Naive thymus-derived CD4-positive, alpha-beta T cell (primary cell): ENCODE measurements around the gene PSMD2. TPM values are rescaled to one million over a fixed set of nuclear protein-coding genes. Genes with fewer than 3 reads are reported as not detected.

Experiments used
- ATAC-seq: fragments of 150-1000 bp; cut with Tn5 transposase; 2 replicates; pipeline ENCODE4 v1.10.0; 2021; ENCODE audit warnings: mild to moderate bottlenecking, moderate library complexity
- CTCF ChIA-PET: fragments of 350-600 bp; sonication (Branson Sonifier 250); formaldehyde crosslinking; loops from one replicate; lab custom pipeline; 2021; ENCODE audit warnings: antibody characterized with exemption; lab: Charles Lee
- POLR2A ChIA-PET: fragments of 350-600 bp; sonication (Branson Sonifier 250); formaldehyde crosslinking; loops from one replicate; lab custom pipeline; 2021; ENCODE audit warnings: antibody characterized with exemption, inconsistent platforms; lab: Charles Lee
- DNase-seq, 9 donors: peaks; one replicate each; pipeline versions ENCODE4 v3.0.0 to v3.0.0-alpha.2; 2020 to 2022; ENCODE audit warnings: mixed read lengths in 1 of 9
- H3K27ac ChIP-seq: one replicate; pipeline ENCODE4 v1.7.0; 2013; ENCODE audit warnings: mild to moderate bottlenecking, low read depth, low read length, moderate library complexity
- H3K27me3 ChIP-seq, 2 donors: one replicate each; pipeline ENCODE4 v1.7.0; 2013; ENCODE audit warnings: low read length in 2 of 2, mild to moderate bottlenecking in 2 of 2, moderate library complexity in 2 of 2; ENCODE audit not compliant: control insufficient read depth in 2 of 2, insufficient read depth in 2 of 2
- H3K36me3 ChIP-seq, 3 experiments: 1 replicate in 2 of 3; 2 replicates in 1 of 3; pipeline ENCODE4 v1.7.0; 2013; ENCODE audit warnings: low read length in 3 of 3, mild to moderate bottlenecking in 3 of 3, moderate library complexity in 1 of 3; ENCODE audit not compliant: insufficient read depth in 3 of 3, control insufficient read depth in 2 of 3
- H3K4me1 ChIP-seq, 2 donors: one replicate each; pipeline ENCODE4 v1.7.0; 2013; ENCODE audit warnings: low read length in 2 of 2, mild to moderate bottlenecking in 2 of 2, moderate library complexity in 1 of 2; ENCODE audit not compliant: control insufficient read depth in 2 of 2, insufficient read depth in 2 of 2
- H3K4me3 ChIP-seq: 2 replicates; pipeline ENCODE4 v1.7.0; 2013; ENCODE audit warnings: mild to moderate bottlenecking, low read length
- H3K9me3 ChIP-seq, 3 experiments: 1 replicate in 2 of 3; 2 replicates in 1 of 3; pipeline ENCODE4 v1.7.0; 2013; ENCODE audit warnings: low read length in 3 of 3; ENCODE audit not compliant: control insufficient read depth in 2 of 3
- H3K27ac Mint-ChIP-seq, 9 donors: one replicate each; pipeline ENCODE4 v1.8.0; 2020 to 2022; ENCODE audit warnings: mixed read lengths in 9 of 9, mild to moderate bottlenecking in 8 of 9, moderate library complexity in 5 of 9, inconsistent platforms in 2 of 9
- H3K27me3 Mint-ChIP-seq, 5 donors: one replicate each; pipeline ENCODE4 v1.8.0; 2021 to 2022; ENCODE audit warnings: mixed read lengths in 5 of 5, mild to moderate bottlenecking in 1 of 5
- H3K36me3 Mint-ChIP-seq, 5 donors: one replicate each; pipeline ENCODE4 v1.8.0; 2020 to 2022; ENCODE audit warnings: mixed read lengths in 5 of 5, mild to moderate bottlenecking in 3 of 5, inconsistent platforms in 1 of 5
- H3K4me1 Mint-ChIP-seq, 7 donors: one replicate each; pipeline ENCODE4 v1.8.0; 2020 to 2022; ENCODE audit warnings: mixed read lengths in 7 of 7, mild to moderate bottlenecking in 3 of 7, inconsistent platforms in 1 of 7
- H3K4me3 Mint-ChIP-seq, 10 donors: one replicate each; pipeline ENCODE4 v1.8.0; 2020 to 2022; ENCODE audit warnings: mild to moderate bottlenecking in 10 of 10, mixed read lengths in 10 of 10, moderate library complexity in 6 of 10, inconsistent platforms in 2 of 10
- H3K9me3 Mint-ChIP-seq, 11 donors: one replicate each; pipeline ENCODE4 v1.8.0; 2020 to 2022; ENCODE audit warnings: mixed read lengths in 11 of 11, mild to moderate bottlenecking in 4 of 11, inconsistent platforms in 1 of 11, moderate library complexity in 1 of 11
- intact Hi-C, 2 donors: fragments of 100-400 bp; cut with micrococcal nuclease; formaldehyde crosslinking; loops; one replicate each; pipeline ENCODE4 v1.15.1; 2023
- polyA plus RNA-seq, 2 donors: library from polyadenylated mRNA; unstranded; fragments of 300-500 nt; fragmentation: Illumina TruSeq; gene quantifications; one replicate each; pipeline ENCODE4 v1.2.3, GENCODE V29; 2021
- total RNA-seq, 6 experiments: library from RNA in 5 of 6; stranded (reverse) in 5 of 6; gene quantifications; 1 replicate in 5 of 6; 2 replicates in 1 of 6; pipeline ENCODE4 v1.2.3 and lab custom pipeline; 2021 to 2026

The PSMD2 gene
- total and polyA plus RNA-seq, 7 experiments from 2014 or later = 139 to 204 (median 150) TPM

GRCh38 chr3:184316792-184317191 lies 17.8 kb downstream of the PSMD2 start:
- H3K9me3 ChIP-seq = no peaks in the 10 kb centered on the region
- H3K4me3 Mint-ChIP-seq = peak overlapping the region in 9 of 10 donors; percentile 62 to 91 (median 81)
- peaks cover 0 to 17% of the 10 kb centered on the region in 2 donors for H3K4me1 ChIP-seq
- CTCF ChIA-PET = no interaction called here
- DNase-seq (no peak), ATAC-seq (no peak)
- H3K9me3 Mint-ChIP-seq = no peaks in the 10 kb centered on the region
- H3K36me3 ChIP-seq = peaks cover 8 to 45% (median 21%) of the 10 kb centered on the region in 3 experiments
- H3K27ac Mint-ChIP-seq = peak overlapping the region; percentile 68 to 95 (median 86)
- H3K27me3 ChIP-seq = no peaks in the 10 kb centered on the region
- no peak overlapping the region for H3K4me3 ChIP-seq
- H3K27ac ChIP-seq = peak overlapping the region; percentile 93
- H3K36me3 Mint-ChIP-seq = peaks cover 10 to 20% (median 12%) of the 10 kb centered on the region in 5 donors
- intact Hi-C loops = no loop called here
- H3K4me1 Mint-ChIP-seq = peaks cover 21 to 39% (median 32%) of the 10 kb centered on the region in 7 donors
- H3K27me3 Mint-ChIP-seq = no peaks in the 10 kb centered on the region
- POLR2A ChIA-PET = no interaction called here

GRCh38 chr3:184317201-184317600 lies 18.2 kb downstream of the PSMD2 start:
- POLR2A ChIA-PET = no interaction called here

GRCh38 chr3:184320104-184320445 lies 21.0 kb downstream of the PSMD2 start:
- Histone ChIP-seq H3K36me3 (peaks cover 26 to 77% (median 34%) of the 10 kb centered on the region in 3 experiments), H3K4me1 (peaks cover 0 to 13% of the 10 kb centered on the region in 2 donors), H3K4me3 (no peak overlapping the region), H3K9me3 (no peaks in the 10 kb centered on the region), H3K27me3 (no peaks in the 10 kb centered on the region), H3K27ac (no peak overlapping the region)
- peak; percentile 72 for ATAC-seq
- no peak for DNase-seq
- ChIA-PET CTCF (no interaction called here), POLR2A (no interaction called here)
- intact Hi-C loops = no loop called here
- no peaks in the 10 kb centered on the region for H3K27me3 Mint-ChIP-seq
- H3K36me3 Mint-ChIP-seq = peaks cover 21 to 48% (median 24%) of the 10 kb centered on the region in 5 donors
- no peaks in the 10 kb centered on the region for H3K9me3 Mint-ChIP-seq
- peaks cover 26 to 41% (median 28%) of the 10 kb centered on the region in 7 donors for H3K4me1 Mint-ChIP-seq
- H3K4me3 Mint-ChIP-seq = peak overlapping the region in 1 of 10 donors; percentile 38
- no peak overlapping the region for H3K27ac Mint-ChIP-seq

More at GRCh38 chr3:184317201-184317600, 18.2 kb downstream of the PSMD2 start:
- H3K4me3 Mint-ChIP-seq = peak overlapping the region in 9 of 10 donors; percentile 5 to 91 (median 80)
- Histone ChIP-seq H3K36me3 (peaks cover 11 to 49% (median 25%) of the 10 kb centered on the region in 3 experiments), H3K4me3 (no peak overlapping the region), H3K9me3 (no peaks in the 10 kb centered on the region), H3K4me1 (peaks cover 0 to 17% of the 10 kb centered on the region in 2 donors), H3K27ac (no peak overlapping the region), H3K27me3 (no peaks in the 10 kb centered on the region)
- H3K9me3 Mint-ChIP-seq = no peaks in the 10 kb centered on the region
- no peak for ATAC-seq
- CTCF ChIA-PET = no interaction called here
- no peaks in the 10 kb centered on the region for H3K27me3 Mint-ChIP-seq
- DNase-seq = no peak
- peaks cover 21 to 39% (median 32%) of the 10 kb centered on the region in 7 donors for H3K4me1 Mint-ChIP-seq
- intact Hi-C loops = no loop called here
- H3K36me3 Mint-ChIP-seq = peaks cover 10 to 22% (median 13%) of the 10 kb centered on the region in 5 donors
- H3K27ac Mint-ChIP-seq = peak overlapping the region in 6 of 9 donors; percentile 72 to 95 (median 86)

GRCh38 chr3:184321666-184322065 lies 22.6 kb downstream of the PSMD2 start:
- Histone ChIP-seq H3K9me3 (no peaks in the 10 kb centered on the region), H3K4me1 (peaks cover 0 to 2% of the 10 kb centered on the region in 2 donors), H3K27ac (no peak overlapping the region), H3K27me3 (no peaks in the 10 kb centered on the region), H3K4me3 (no peak overlapping the region), H3K36me3 (peaks cover 41 to 92% (median 47%) of the 10 kb centered on the region in 3 experiments)
- H3K9me3 Mint-ChIP-seq = no peaks in the 10 kb centered on the region
- peaks cover 21 to 61% (median 39%) of the 10 kb centered on the region in 5 donors for H3K36me3 Mint-ChIP-seq
- ATAC-seq (no peak), DNase-seq (no peak)
- peak overlapping the region in 1 of 9 donors; percentile 58 for H3K27ac Mint-ChIP-seq
- intact Hi-C loops = no loop called here
- H3K4me3 Mint-ChIP-seq = no peak overlapping the region
- peaks cover 18 to 32% (median 20%) of the 10 kb centered on the region in 7 donors for H3K4me1 Mint-ChIP-seq
- POLR2A ChIA-PET = no interaction called here
- CTCF ChIA-PET = no interaction called here
- H3K27me3 Mint-ChIP-seq = no peaks in the 10 kb centered on the region

- no peaks in the 10 kb centered on the region for H3K27me3 ChIP-seq
- H3K4me1 Mint-ChIP-seq = peaks cover 7 to 20% (median 10%) of the 10 kb centered on the region in 7 donors
- DNase-seq (no peak), ATAC-seq (peak; percentile 55)
- intact Hi-C loops = no loop called here
- CTCF ChIA-PET = no interaction called here
- H3K36me3 Mint-ChIP-seq = peaks cover 27 to 68% (median 44%) of the 10 kb centered on the region in 5 donors
- H3K4me1 ChIP-seq = no peaks in the 10 kb centered on the region
- H3K9me3 ChIP-seq = no peaks in the 10 kb centered on the region
- H3K36me3 ChIP-seq = peaks cover 46 to 92% (median 49%) of the 10 kb centered on the region in 3 experiments
- H3K27me3 Mint-ChIP-seq = no peaks in the 10 kb centered on the region
- H3K9me3 Mint-ChIP-seq = no peaks in the 10 kb centered on the region
- peak overlapping the region in 2 of 9 donors; percentile 10 to 59 for H3K27ac Mint-ChIP-seq
- POLR2A ChIA-PET = no interaction called here
- H3K27ac ChIP-seq = no peak overlapping the region
- H3K4me3 ChIP-seq = no peak overlapping the region
- no peak overlapping the region for H3K4me3 Mint-ChIP-seq
These were observed 23.9 kb downstream of the PSMD2 start for GRCh38 chr3:184322731-184323487.

GRCh38 chr3:184323696-184324095 lies 24.7 kb downstream of the PSMD2 start:
- ChIA-PET CTCF (interaction anchor here (1.1 kb wide), 1 partner anchor 30 kb away, joined by 3 read pairs; no protein-coding TSS in a partner anchor), POLR2A (no interaction called here)
- Mint-ChIP-seq H3K4me3 (no peak overlapping the region), H3K27me3 (no peaks in the 10 kb centered on the region), H3K36me3 (peaks cover 27 to 76% (median 47%) of the 10 kb centered on the region in 5 donors), H3K27ac (no peak overlapping the region), H3K9me3 (no peaks in the 10 kb centered on the region), H3K4me1 (peaks cover 4 to 17% (median 8%) of the 10 kb centered on the region in 7 donors)
- intact Hi-C loops = no loop called here
- Histone ChIP-seq H3K27ac (no peak overlapping the region), H3K4me1 (no peaks in the 10 kb centered on the region), H3K4me3 (no peak overlapping the region), H3K27me3 (no peaks in the 10 kb centered on the region), H3K36me3 (peaks cover 53 to 96% (median 55%) of the 10 kb centered on the region in 3 experiments), H3K9me3 (no peaks in the 10 kb centered on the region)
- ATAC-seq (no peak), DNase-seq (no peak)
